Measurements from ENCODE around the gene INSR.

GRCh38 chr19:7294558-7295212 lies 471 bp upstream of the INSR start:
- TF ChIP-seq FOXM1 (IDR thresholded peaks at IDR 0.05; ENCODE audit: borderline replicate concordance) (no peak), ELF4 (IDR thresholded peaks at IDR 0.05) (no peak), SP1 (IDR thresholded peaks at IDR 0.05) (no peak), ARNT (IDR thresholded peaks at IDR 0.05) (no peak), NFRKB (IDR thresholded peaks at IDR 0.05) (no peak), LEF1 (IDR thresholded peaks at IDR 0.05; ENCODE audit: borderline replicate concordance) (no peak), ZNF384 (IDR thresholded peaks at IDR 0.05) (0 out of 2 replicates have a peak, but pooled peaks have one; percentile 18), BHLHE40 (IDR thresholded peaks at IDR 0.05; ENCODE audit: borderline replicate concordance) (no peak), FOXA1 (IDR thresholded peaks at IDR 0.05) (no peak), FOXK2 (IDR thresholded peaks at IDR 0.05) (no peak)
